ENCODE results near the gene GRID1. TPM values are rescaled to one million over a fixed set of nuclear protein-coding genes. Genes with fewer than 3 reads are reported as not detected.

Gene GRID1
- total RNA-seq, 1 donor from 2014 or later: 0.22 TPM

GRCh38 chr10:86055928-86056327, 310.7 kb downstream of the GRID1 start:
- no peak for DNase-seq (ENCODE audit: low spot score, unreplicated experiment)
- H3K27me3 Mint-ChIP-seq: peaks cover 12% of the 10 kb centered on the region
- H3K27ac Mint-ChIP-seq: no peak overlapping the region
- H3K4me3 Mint-ChIP-seq (ENCODE audit: low read depth): no peak overlapping the region
- TF ChIP-seq CTCF (IDR thresholded peaks at IDR 0.05; ENCODE audit: unreplicated experiment): no peak
- no peaks in the 10 kb centered on the region for H3K36me3 Mint-ChIP-seq (ENCODE audit: insufficient read depth)
- no peaks in the 10 kb centered on the region for H3K4me1 Mint-ChIP-seq (ENCODE audit: low read depth)
- no peaks in the 10 kb centered on the region for H3K9me3 Mint-ChIP-seq (ENCODE audit: low read depth)

GRCh38 chr10:86053675-86054074, 312.9 kb downstream of the GRID1 start:
- Mint-ChIP-seq H3K27ac (no peak overlapping the region), H3K4me3 (ENCODE audit: low read depth) (no peak overlapping the region), H3K9me3 (ENCODE audit: low read depth) (no peaks in the 10 kb centered on the region), H3K27me3 (peaks cover 7% of the 10 kb centered on the region), H3K36me3 (ENCODE audit: insufficient read depth) (no peaks in the 10 kb centered on the region), H3K4me1 (ENCODE audit: low read depth) (no peaks in the 10 kb centered on the region)
- no peak for DNase-seq (ENCODE audit: low spot score, unreplicated experiment)
- no peak for TF ChIP-seq CTCF (IDR thresholded peaks at IDR 0.05; ENCODE audit: unreplicated experiment)

GRCh38 chr10:86051586-86051985, 315.0 kb downstream of the GRID1 start:
- no peak for TF ChIP-seq CTCF (IDR thresholded peaks at IDR 0.05; ENCODE audit: unreplicated experiment)
- no peak overlapping the region for H3K4me3 Mint-ChIP-seq (ENCODE audit: low read depth)
- H3K36me3 Mint-ChIP-seq (ENCODE audit: insufficient read depth): no peaks in the 10 kb centered on the region
- no peak for DNase-seq (ENCODE audit: low spot score, unreplicated experiment)
- no peaks in the 10 kb centered on the region for H3K4me1 Mint-ChIP-seq (ENCODE audit: low read depth)
- H3K27ac Mint-ChIP-seq: no peak overlapping the region
- H3K27me3 Mint-ChIP-seq: no peaks in the 10 kb centered on the region
- H3K9me3 Mint-ChIP-seq (ENCODE audit: low read depth): no peaks in the 10 kb centered on the region

GRCh38 chr10:86049442-86049841, 317.2 kb downstream of the GRID1 start:
- Mint-ChIP-seq H3K27me3 (peaks cover 6% of the 10 kb centered on the region), H3K27ac (no peak overlapping the region), H3K9me3 (ENCODE audit: low read depth) (no peaks in the 10 kb centered on the region), H3K36me3 (ENCODE audit: insufficient read depth) (no peaks in the 10 kb centered on the region), H3K4me1 (ENCODE audit: low read depth) (no peaks in the 10 kb centered on the region), H3K4me3 (ENCODE audit: low read depth) (no peak overlapping the region)
- DNase-seq (ENCODE audit: low spot score, unreplicated experiment): no peak
- no peak for TF ChIP-seq CTCF (IDR thresholded peaks at IDR 0.05; ENCODE audit: unreplicated experiment)

- H3K9me3 Mint-ChIP-seq (ENCODE audit: low read depth): no peaks in the 10 kb centered on the region
- DNase-seq (ENCODE audit: low spot score, unreplicated experiment): no peak
- H3K4me3 Mint-ChIP-seq (ENCODE audit: low read depth): no peak overlapping the region
- H3K27me3 Mint-ChIP-seq: peaks cover 6% of the 10 kb centered on the region
- H3K4me1 Mint-ChIP-seq (ENCODE audit: low read depth): no peaks in the 10 kb centered on the region
- no peak for TF ChIP-seq CTCF (IDR thresholded peaks at IDR 0.05; ENCODE audit: unreplicated experiment)
- H3K36me3 Mint-ChIP-seq (ENCODE audit: insufficient read depth): no peaks in the 10 kb centered on the region
- H3K27ac Mint-ChIP-seq: no peak overlapping the region
Observed at GRCh38 chr10:86048973-86049372, 317.6 kb downstream of the GRID1 start.

Measured in progenitor cell of endocrine pancreas (in vitro differentiated cells).